OCI-LY1 (cell line): ENCODE data around the gene REM2.

Experiments
- H2AFZ ChIP-seq: fragments of 200-600 bp; sonication (generic), shearing (Covaris generic); 2 replicates; pipeline ENCODE4 v1.6.0; 2014; ENCODE audit warnings: antibody characterized with exemption, mild to moderate bottlenecking, low read length
- H3F3A ChIP-seq: fragments of 200-600 bp; sonication (generic), shearing (Covaris generic); 2 replicates; pipeline ENCODE4 v1.6.0; 2014; ENCODE audit warnings: mild to moderate bottlenecking, antibody characterized with exemption, low read length, moderate library complexity; ENCODE audit not compliant: insufficient read depth
- H3K27ac ChIP-seq: fragments of 200-600 bp; sonication (generic); 2 replicates; pipeline ENCODE4 v1.5.1; 2014; ENCODE audit warnings: low read length, mixed run types, mild to moderate bottlenecking, low read depth; ENCODE audit not compliant: poor library complexity, severe bottlenecking
- H3K27me3 ChIP-seq: fragments of 200-600 bp; sonication (generic); 2 replicates; pipeline ENCODE4 v1.6.0; 2014; ENCODE audit warnings: antibody characterized with exemption, mild to moderate bottlenecking, low read length, moderate library complexity; ENCODE audit not compliant: insufficient read depth
- H3K36me3 ChIP-seq: fragments of 200-600 bp; sonication (generic); 2 replicates; pipeline ENCODE4 v1.6.1; 2014; ENCODE audit warnings: mild to moderate bottlenecking, antibody characterized with exemption, low read length, moderate library complexity, mixed read lengths; ENCODE audit not compliant: insufficient read depth
- H3K4me1 ChIP-seq: fragments of 200-600 bp; sonication (generic); 2 replicates; pipeline ENCODE4 v1.5.1; 2014; ENCODE audit warnings: mild to moderate bottlenecking, low read length, moderate library complexity; ENCODE audit not compliant: insufficient read depth, severe bottlenecking
- H3K4me2 ChIP-seq: fragments of 200-600 bp; sonication (generic), shearing (Covaris generic); 2 replicates; pipeline ENCODE4 v1.6.1; 2014; ENCODE audit warnings: low read length
- H3K4me3 ChIP-seq: fragments of 200-600 bp; sonication (generic); 2 replicates; pipeline ENCODE4 v1.5.1; 2014; ENCODE audit warnings: low read length, low read depth, mild to moderate bottlenecking, mixed read lengths; ENCODE audit not compliant: poor library complexity, severe bottlenecking
- H3K79me2 ChIP-seq: fragments of 200-600 bp; shearing (Covaris generic); 2 replicates; pipeline ENCODE4 v1.6.1; 2016; ENCODE audit warnings: mixed run types, low read length, mixed read lengths; ENCODE audit not compliant: insufficient read depth
- H3K9ac ChIP-seq: fragments of 200-600 bp; sonication (generic), shearing (Covaris generic); 2 replicates; pipeline ENCODE4 v1.6.1; 2014; ENCODE audit warnings: mild to moderate bottlenecking, low read length, mixed read lengths
- H3K9me2 ChIP-seq: fragments of 200-600 bp; sonication (generic), shearing (Covaris generic); 2 replicates; pipeline ENCODE4 v1.6.1; 2014; ENCODE audit warnings: low read depth, mild to moderate bottlenecking, low read length, mixed read lengths
- H3K9me3 ChIP-seq: fragments of 200-600 bp; shearing (Covaris generic); 2 replicates; pipeline ENCODE4 v1.6.1; 2014; ENCODE audit warnings: low read length, mixed read lengths
- H4K20me1 ChIP-seq: fragments of 200-600 bp; sonication (generic), shearing (Covaris generic); 2 replicates; pipeline ENCODE4 v1.6.0; 2016; ENCODE audit warnings: mild to moderate bottlenecking, low read length; ENCODE audit not compliant: insufficient read depth
- CTCF ChIP-seq: fragments of 200-600 bp; sonication (generic), shearing (Covaris generic); IDR thresholded peaks from 2 replicates; pipeline ENCODE4 v1.5.1; 2017; ENCODE audit warnings: mild to moderate bottlenecking, antibody characterized with exemption, low read length, moderate library complexity, mixed read lengths
- EZH2 ChIP-seq: fragments of 200-600 bp; sonication (generic), shearing (Covaris generic); IDR thresholded peaks from 2 replicates; pipeline ENCODE4 v1.8.0; 2017; ENCODE audit warnings: borderline replicate concordance, mixed run types, mild to moderate bottlenecking, antibody characterized with exemption, low read length, moderate library complexity, mixed read lengths

The REM2 gene

GRCh38 chr14:22837114-22837749 is 45.8 kb upstream of the REM2 start:
- no peak for TF ChIP-seq EZH2
- TF ChIP-seq CTCF = no peak
- no peak overlapping the region for H3K4me3 ChIP-seq
- no peaks in the 10 kb centered on the region for H3K4me1 ChIP-seq
- no peak overlapping the region for H2AFZ ChIP-seq
- H3K79me2 ChIP-seq = no peaks in the 10 kb centered on the region
- H3K9me3 ChIP-seq = no peaks in the 10 kb centered on the region
- H3K4me2 ChIP-seq = no peak overlapping the region
- no peaks in the 10 kb centered on the region for H4K20me1 ChIP-seq
- no peaks in the 10 kb centered on the region for H3K27me3 ChIP-seq
- H3K9ac ChIP-seq = no peak overlapping the region
- H3K9me2 ChIP-seq = no peaks in the 10 kb centered on the region
- no peaks in the 10 kb centered on the region for H3F3A ChIP-seq
- H3K36me3 ChIP-seq = peaks cover 27% of the 10 kb centered on the region
- H3K27ac ChIP-seq = no peak overlapping the region

GRCh38 chr14:22837750-22838538 is 45.1 kb upstream of the REM2 start:
- H3K36me3 ChIP-seq = peaks cover 26% of the 10 kb centered on the region
- H2AFZ ChIP-seq = no peak overlapping the region
- TF ChIP-seq EZH2 (no peak), CTCF (no peak)
- H3K4me2 ChIP-seq = no peak overlapping the region
- no peaks in the 10 kb centered on the region for H3K9me2 ChIP-seq
- H3K4me3 ChIP-seq = no peak overlapping the region
- H3F3A ChIP-seq = no peaks in the 10 kb centered on the region
- H3K4me1 ChIP-seq = no peaks in the 10 kb centered on the region
- H3K9me3 ChIP-seq = no peaks in the 10 kb centered on the region
- no peaks in the 10 kb centered on the region for H4K20me1 ChIP-seq
- H3K27ac ChIP-seq = no peak overlapping the region
- no peaks in the 10 kb centered on the region for H3K27me3 ChIP-seq
- no peak overlapping the region for H3K9ac ChIP-seq
- H3K79me2 ChIP-seq = no peaks in the 10 kb centered on the region

GRCh38 chr14:22838631-22839041 is 44.4 kb upstream of the REM2 start:
- H3K4me3 ChIP-seq = no peak overlapping the region
- no peak overlapping the region for H3K4me2 ChIP-seq
- H3K79me2 ChIP-seq = no peaks in the 10 kb centered on the region

More at GRCh38 chr14:22838631-22839041, 44.4 kb upstream of the REM2 start:
- Histone ChIP-seq H3K27me3 (no peaks in the 10 kb centered on the region), H2AFZ (no peak overlapping the region), H3K9me2 (no peaks in the 10 kb centered on the region), H3K9ac (no peak overlapping the region), H3K27ac (no peak overlapping the region), H3K4me1 (no peaks in the 10 kb centered on the region), H4K20me1 (no peaks in the 10 kb centered on the region), H3K9me3 (no peaks in the 10 kb centered on the region), H3F3A (no peaks in the 10 kb centered on the region), H3K36me3 (peaks cover 20% of the 10 kb centered on the region)
- TF ChIP-seq EZH2 = no peak
- TF ChIP-seq CTCF = no peak
